Pancreas (tissue), 10 donors: ENCODE data around the gene CDH13. TPM values are rescaled to one million over a fixed set of nuclear protein-coding genes. Genes with fewer than 3 reads are reported as not detected.
A peak's percentile ranks its signal among the peaks of the same experiment; 100 is the strongest.

ENCODE experiments used
- ATAC-seq, 4 donors: fragments of 200-7000 bp; cut with Tn5 transposase; one replicate each; pipeline versions ENCODE4 v1.8.0 to v1.9.1; 2020; ENCODE audit warnings: mild to moderate bottlenecking in 4 of 4, moderate library complexity in 4 of 4
- DNase-seq, 6 donors: peaks; one replicate each; pipeline ENCODE4 v3.0.0-alpha.2; 2020
- FAIRE-seq: peaks from 2 replicates; lab custom pipeline; 2012; peaks lifted over from hg19 to GRCh38; lab: Jason Lieb, UNC
- H3K27ac ChIP-seq, 4 donors: fragments of 200-600 bp; sonication (generic); 1 replicate in 3 of 4; 2 replicates in 1 of 4; pipeline versions ENCODE4 v1.5.0 to v1.8.0; 2020
- H3K27me3 ChIP-seq, 4 donors: fragments of 200-600 bp; one replicate each; pipeline ENCODE4 v1.8.0; 2021
- H3K36me3 ChIP-seq, 3 donors: fragments of 200-600 bp; sonication (generic) in 1 of 3; one replicate each; pipeline versions ENCODE4 v1.5.0 to v1.8.0; 2020 to 2021
- H3K4me1 ChIP-seq, 3 donors: fragments of 200-600 bp; one replicate each; pipeline ENCODE4 v1.8.0; 2021
- H3K4me3 ChIP-seq, 4 donors: fragments of 200-600 bp; sonication (generic) in 2 of 4; one replicate each; pipeline versions ENCODE4 v1.5.0 to v1.8.0; 2020 to 2021
- H3K9me3 ChIP-seq, 4 donors: fragments of 200-600 bp; one replicate each; pipeline ENCODE4 v1.8.0; 2021
- WGBS, 2 donors: extraction: QIAGEN DNeasy Blood & Tissue Kit; methylation state at CpG; one replicate each; pipeline ENCODE4 v1.1.7; 2013; 5-methylcytosine and 5-hydroxymethylcytosine counted together
- intact Hi-C, 3 donors: fragments of 100-400 bp; cut with DNase I; formaldehyde crosslinking; loops; one replicate each; pipeline versions ENCODE4 v1.11.1 to v1.14.2; 2022
- polyA plus RNA-seq, 2 donors: library from polyadenylated mRNA; stranded (reverse); fragments of 200-250 nt; gene quantifications; one replicate each; pipeline ENCODE4 v1.2.3, GENCODE V29; 2013
- total RNA-seq, 6 donors: library from RNA; stranded (reverse); fragmentation: NEBNext Ultra II Directional in 4 of 6; extraction: Animal tissue kit (Norgen Biotek cat#: 25700) in 4 of 6; gene quantifications; one replicate each; pipeline versions ENCODE4 v1.2.1 to v1.2.4, GENCODE V29; 2021 to 2023
- TF ChIP-seq, protein P1 (sequence below), 4 donors: fragments of 200-600 bp; sonication (generic) in 3 of 4; IDR thresholded peaks; one replicate each; pipeline versions ENCODE4 v1.5.0 to v1.8.0; 2021; ENCODE audit warnings: antibody characterized with exemption in 4 of 4
- donor health status: healthy with polysubstance abuse.
- donor health status: DM: no; HTN: no; CAD: no; lungs with moderate emphysema.
- donor health status: DM: no; HTN: no; CAD: no.
- donor health status: control.
- donor health status: control.
- donor health status: Bipolar disorder and iron deficiency.
- donor health status: DM: yes; HTN: yes; CAD: no.
- donor health status: DM: no; HTN: no; CAD: no.
- donor health status: DM: no; HTN: no; CAD: no.
- donor health status: DM: yes; HTN: yes; CAD: no.

The CDH13 gene
- total and polyA plus RNA-seq, 8 donors = 0.12 to 1.0 (median 0.37) TPM

DNA sequence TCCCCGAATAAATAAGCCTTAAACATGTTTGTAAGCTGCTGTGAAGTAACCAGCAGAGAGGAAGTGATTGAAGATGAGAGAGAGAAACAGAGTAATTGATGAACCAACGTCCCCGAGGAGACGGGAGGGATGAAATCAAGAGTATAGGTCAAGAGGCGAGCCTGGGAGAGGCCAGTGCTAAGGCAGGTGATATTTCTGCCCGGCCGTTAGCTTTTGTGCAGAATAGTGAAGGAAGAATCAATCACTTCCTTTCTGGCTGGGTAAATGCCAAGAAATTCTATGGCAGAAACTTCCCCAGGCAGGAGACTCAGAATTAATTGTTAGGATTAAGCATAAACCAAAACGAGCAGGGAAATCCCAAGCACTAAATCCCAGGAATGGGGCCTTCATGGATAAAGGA, 273.8 kb downstream of the CDH13 start:
- Histone ChIP-seq H3K9me3 (no peaks in the 10 kb centered on the region), H3K4me1 (no peaks in the 10 kb centered on the region), H3K36me3 (no peaks in the 10 kb centered on the region), H3K27ac (no peak overlapping the region), H3K27me3 (no peaks in the 10 kb centered on the region), H3K4me3 (no peak overlapping the region)
- TF ChIP-seq, protein P1, sequence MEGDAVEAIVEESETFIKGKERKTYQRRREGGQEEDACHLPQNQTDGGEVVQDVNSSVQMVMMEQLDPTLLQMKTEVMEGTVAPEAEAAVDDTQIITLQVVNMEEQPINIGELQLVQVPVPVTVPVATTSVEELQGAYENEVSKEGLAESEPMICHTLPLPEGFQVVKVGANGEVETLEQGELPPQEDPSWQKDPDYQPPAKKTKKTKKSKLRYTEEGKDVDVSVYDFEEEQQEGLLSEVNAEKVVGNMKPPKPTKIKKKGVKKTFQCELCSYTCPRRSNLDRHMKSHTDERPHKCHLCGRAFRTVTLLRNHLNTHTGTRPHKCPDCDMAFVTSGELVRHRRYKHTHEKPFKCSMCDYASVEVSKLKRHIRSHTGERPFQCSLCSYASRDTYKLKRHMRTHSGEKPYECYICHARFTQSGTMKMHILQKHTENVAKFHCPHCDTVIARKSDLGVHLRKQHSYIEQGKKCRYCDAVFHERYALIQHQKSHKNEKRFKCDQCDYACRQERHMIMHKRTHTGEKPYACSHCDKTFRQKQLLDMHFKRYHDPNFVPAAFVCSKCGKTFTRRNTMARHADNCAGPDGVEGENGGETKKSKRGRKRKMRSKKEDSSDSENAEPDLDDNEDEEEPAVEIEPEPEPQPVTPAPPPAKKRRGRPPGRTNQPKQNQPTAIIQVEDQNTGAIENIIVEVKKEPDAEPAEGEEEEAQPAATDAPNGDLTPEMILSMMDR (IDR thresholded peaks at IDR 0.05) = no peak
- WGBS, 2 donors = 40 to 44% methylated on average over 8 of the region's 8 CpGs
- ATAC-seq (peak in 1 of 4 donors; percentile 48), FAIRE-seq (no peak), DNase-seq (no peak)
- intact Hi-C loops = no loop called here

DNA sequence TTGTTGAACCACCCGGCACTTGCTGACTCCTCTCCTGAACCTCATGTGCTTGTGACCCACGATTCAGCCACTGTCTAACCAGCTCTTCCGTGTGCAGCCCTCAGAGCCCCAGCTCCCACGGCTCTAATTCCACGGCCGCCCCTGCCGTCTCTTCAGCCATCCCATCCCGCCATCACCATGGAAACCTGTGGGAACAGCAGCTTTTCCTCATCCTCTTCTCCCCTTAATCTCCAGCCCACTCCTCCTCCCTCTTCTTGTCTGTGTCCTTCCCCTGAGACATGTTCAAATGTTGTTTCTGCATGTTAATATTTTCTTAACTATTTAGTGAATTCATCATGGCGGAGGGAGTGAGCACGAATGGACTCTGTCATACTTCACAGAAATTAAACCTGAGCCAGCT, 285.2 kb downstream of the CDH13 start:
- H3K27me3 ChIP-seq = no peaks in the 10 kb centered on the region
- no peak for ATAC-seq
- no peak for DNase-seq
- intact Hi-C loops = no loop called here
- H3K4me3 ChIP-seq = no peak overlapping the region
- no peaks in the 10 kb centered on the region for H3K36me3 ChIP-seq
- TF ChIP-seq, protein P1 (IDR thresholded peaks at IDR 0.05) = no peak
- H3K9me3 ChIP-seq = no peaks in the 10 kb centered on the region
- H3K27ac ChIP-seq = no peak overlapping the region
- no peaks in the 10 kb centered on the region for H3K4me1 ChIP-seq
- 67 to 74% methylated on average over 10 of the region's 10 CpGs for WGBS, 2 donors
- no peak for FAIRE-seq

DNA sequence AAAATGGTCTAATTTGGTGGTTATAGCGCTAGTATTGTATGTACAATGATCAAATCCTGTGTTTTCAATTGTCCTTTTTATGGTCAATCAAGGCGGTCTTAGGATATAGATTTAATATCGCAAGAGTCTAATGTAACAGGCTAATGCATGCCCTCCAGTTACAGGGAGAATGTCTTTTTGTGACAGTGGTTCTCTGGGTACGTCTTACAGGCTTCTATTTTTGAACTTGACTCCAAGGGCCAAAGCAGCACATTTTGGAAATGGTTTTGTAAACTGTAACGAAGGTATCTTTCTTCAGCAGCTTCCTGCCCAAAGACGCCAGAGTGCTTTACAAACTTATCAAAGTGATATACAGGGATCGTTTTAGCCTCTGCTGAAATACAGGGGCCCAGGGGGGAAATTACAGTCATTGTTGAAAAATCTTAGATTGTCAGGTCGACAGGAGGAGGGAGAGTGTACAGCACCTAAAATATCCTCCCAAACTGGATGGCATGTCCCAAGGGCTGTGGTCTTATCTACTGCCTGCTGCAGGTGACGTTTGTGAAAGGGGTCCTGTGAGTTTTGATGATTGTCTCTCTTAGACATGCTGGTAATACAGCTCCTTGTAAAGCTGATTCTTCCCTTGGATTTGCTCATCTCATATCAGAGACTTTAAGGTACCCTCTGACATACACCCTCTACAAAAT, 288.5 kb downstream of the CDH13 start:
- no peaks in the 10 kb centered on the region for H3K9me3 ChIP-seq
- 54 to 63% methylated on average over 9 of the region's 9 CpGs for WGBS, 2 donors
- FAIRE-seq = no peak
- no peaks in the 10 kb centered on the region for H3K36me3 ChIP-seq
- no peak overlapping the region for H3K27ac ChIP-seq
- ATAC-seq = no peak
- intact Hi-C loops = no loop called here
- H3K27me3 ChIP-seq = no peaks in the 10 kb centered on the region
- H3K4me1 ChIP-seq = no peaks in the 10 kb centered on the region
- H3K4me3 ChIP-seq = no peak overlapping the region
- no peak for DNase-seq
- TF ChIP-seq, protein P1 (IDR thresholded peaks at IDR 0.05) = no peak

DNA sequence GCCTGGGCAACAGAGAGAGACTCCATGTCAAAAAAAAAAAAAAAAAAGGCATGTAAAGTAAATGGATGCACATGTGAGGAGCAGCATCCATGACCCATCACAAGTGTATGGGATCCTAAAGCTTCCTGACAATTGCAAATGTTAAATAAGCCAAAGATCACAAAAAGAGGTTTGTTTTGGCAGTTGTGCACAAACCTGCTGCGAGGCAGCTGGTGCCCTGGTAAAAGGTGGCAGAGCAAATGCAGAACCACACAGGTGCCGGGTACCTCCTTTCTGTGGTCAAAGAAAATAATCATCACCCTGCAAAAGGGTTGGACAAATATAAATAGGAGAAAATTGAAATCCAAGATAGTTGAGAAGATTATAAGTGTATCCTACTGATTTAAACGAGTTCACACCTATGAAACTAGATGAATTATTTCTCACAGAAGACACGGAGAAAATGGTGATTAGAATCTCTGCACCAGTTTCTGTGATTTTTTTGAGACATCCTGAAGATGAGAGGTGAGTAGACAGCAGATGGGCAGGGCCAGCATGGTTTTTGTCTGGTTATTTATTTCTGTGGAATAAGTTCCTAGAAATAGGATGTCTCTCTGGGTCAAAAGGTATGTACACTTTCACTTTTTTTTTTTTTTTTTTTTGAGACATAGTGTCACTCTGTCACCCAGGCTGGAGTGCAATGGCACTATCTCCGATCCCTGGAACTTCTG, 291.3 kb downstream of the CDH13 start:
- no peak for FAIRE-seq
- 46 to 61% methylated on average over 5 of the region's 5 CpGs for WGBS, 2 donors

More for the DNA sequence above, 291.3 kb downstream of the CDH13 start:
- Histone ChIP-seq H3K27ac (no peak overlapping the region), H3K36me3 (no peaks in the 10 kb centered on the region), H3K27me3 (no peaks in the 10 kb centered on the region), H3K4me3 (no peak overlapping the region), H3K9me3 (no peaks in the 10 kb centered on the region), H3K4me1 (no peaks in the 10 kb centered on the region)
- TF ChIP-seq, protein P1 (IDR thresholded peaks at IDR 0.05) = no peak
- DNase-seq (no peak), ATAC-seq (no peak)
- intact Hi-C loops = no loop called here
